Natural killer cell (primary cell): ENCODE data around the gene HOXA10. TPM values are rescaled to one million over a fixed set of nuclear protein-coding genes. Genes with fewer than 3 reads are reported as not detected.

Source experiments
- ATAC-seq, 3 donors: fragments of 150-1000 bp in 2 of 3; fragments of 200-7000 bp in 1 of 3; cut with Tn5 transposase; 1 replicate in 1 of 3; 2 replicates in 2 of 3; pipeline ENCODE4 v1.10.0; 2021; ENCODE audit warnings: mild to moderate bottlenecking in 2 of 3, moderate library complexity in 2 of 3
- DNase-seq, 2 donors: peaks; one replicate each; pipeline versions ENCODE4 v3.0.0 to v3.0.0-alpha.2; 2013 to 2021; ENCODE audit warnings: mixed read lengths in 1 of 2
- H3K27ac ChIP-seq: one replicate; pipeline ENCODE4 v1.5.1; 2013; ENCODE audit warnings: mild to moderate bottlenecking, low read length
- H3K27me3 ChIP-seq: one replicate; pipeline ENCODE4 v1.6.1; 2013; ENCODE audit warnings: low read length; ENCODE audit not compliant: control insufficient read depth, insufficient read depth
- H3K36me3 ChIP-seq: one replicate; pipeline ENCODE4 v1.6.1; 2013; ENCODE audit warnings: low read length; ENCODE audit not compliant: control insufficient read depth, insufficient read depth
- H3K4me1 ChIP-seq: one replicate; pipeline ENCODE4 v1.6.1; 2013; ENCODE audit warnings: low read length; ENCODE audit not compliant: control insufficient read depth, insufficient read depth
- H3K4me3 ChIP-seq: one replicate; pipeline ENCODE4 v1.5.1; 2013; ENCODE audit warnings: low read length
- H3K9me3 ChIP-seq: one replicate; pipeline ENCODE4 v1.6.1; 2013; ENCODE audit warnings: low read length; ENCODE audit not compliant: control insufficient read depth, insufficient read depth
- H3K27ac Mint-ChIP-seq, 2 donors: one replicate each; pipeline ENCODE4 v1.8.0; 2022; ENCODE audit warnings: mild to moderate bottlenecking in 2 of 2, mixed read lengths in 2 of 2, moderate library complexity in 1 of 2
- H3K27me3 Mint-ChIP-seq, 2 donors: one replicate each; pipeline ENCODE4 v1.8.0; 2022; ENCODE audit warnings: low read depth in 2 of 2, mixed read lengths in 2 of 2
- H3K36me3 Mint-ChIP-seq: one replicate; pipeline ENCODE4 v1.8.0; 2022; ENCODE audit warnings: mixed read lengths
- H3K4me1 Mint-ChIP-seq, 2 donors: one replicate each; pipeline ENCODE4 v1.8.0; 2022; ENCODE audit warnings: mixed read lengths in 2 of 2
- H3K4me3 Mint-ChIP-seq: one replicate; pipeline ENCODE4 v1.8.0; 2022; ENCODE audit warnings: mild to moderate bottlenecking, moderate library complexity, mixed read lengths
- H3K9me3 Mint-ChIP-seq, 2 donors: one replicate each; pipeline ENCODE4 v1.8.0; 2022; ENCODE audit warnings: mixed read lengths in 2 of 2
- CTCF ChIP-seq: fragments of 200-600 bp; IDR thresholded peaks from one replicate; pipeline ENCODE4 v1.8.0; 2022; ENCODE audit warnings: antibody characterized with exemption
- WGBS: methylation state at CpG from one replicate; pipeline ENCODE4 v1.1.7; 2013; ENCODE audit warnings: missing lambda C conversion rate; ENCODE audit not compliant: insufficient coverage; 5-methylcytosine and 5-hydroxymethylcytosine counted together
- intact Hi-C: fragments of 100-400 bp; cut with micrococcal nuclease; formaldehyde crosslinking; loops from one replicate; pipeline ENCODE4 v1.14.2; 2022
- total RNA-seq, 4 donors: library from RNA; stranded (reverse); fragments of 120-200 nt in 1 of 4; gene quantifications; one replicate each; pipeline versions ENCODE4 v1.2.3 to v1.2.4, GENCODE V29; 2013 to 2022

The HOXA10 gene
- total RNA-seq, 3 donors from 2014 or later (not counting 1 experiment from before 2014, with no cell fraction given): 0.82 to 3.3 (median 2.2) TPM

DNA sequence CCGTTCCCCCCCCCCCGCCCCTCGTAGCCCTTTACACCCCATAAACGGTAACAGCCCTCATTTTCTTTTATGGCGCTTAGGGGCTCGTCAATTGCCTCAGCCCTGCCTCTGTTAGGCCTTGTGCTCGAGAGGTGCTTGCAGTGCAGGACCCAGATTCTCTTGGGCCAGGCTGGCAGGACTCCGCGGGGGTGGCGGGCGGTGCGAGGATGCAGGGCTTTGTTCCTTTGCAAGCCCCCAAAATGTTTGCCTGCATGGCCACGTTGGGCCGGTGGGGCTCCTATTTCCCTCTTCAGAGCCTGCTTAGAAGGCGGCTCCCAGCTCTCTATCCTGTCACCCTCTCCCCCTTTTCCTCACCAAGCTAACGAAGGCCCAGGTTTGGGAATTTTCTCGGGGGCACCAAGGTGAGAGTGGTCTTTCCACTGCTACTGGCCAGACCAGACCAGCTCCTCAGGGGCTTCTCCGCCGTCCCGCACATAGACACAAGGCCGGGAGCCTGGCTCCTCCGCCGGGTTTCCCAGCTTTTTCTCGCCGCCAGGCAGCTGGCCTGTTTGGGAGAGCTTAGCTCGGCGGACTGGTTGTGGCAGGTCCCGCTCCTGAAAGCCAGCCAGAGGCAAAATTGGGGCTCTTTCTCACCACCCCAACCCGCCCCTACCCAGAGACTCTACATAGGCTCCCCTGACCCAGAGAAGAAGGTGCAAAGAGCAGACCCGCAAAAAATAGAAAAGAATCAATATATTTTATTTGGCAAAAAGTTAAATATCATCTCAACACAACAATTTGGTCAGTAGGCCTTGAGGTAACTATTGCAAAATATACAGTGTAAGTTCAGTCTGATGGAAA is 12.2 kb downstream of the HOXA10 start:
- Mint-ChIP-seq H3K4me1 (peaks cover 26 to 57% of the 10 kb centered on the region in 2 donors), H3K36me3 (no peaks in the 10 kb centered on the region), H3K4me3 (peak overlapping the region; percentile 35), H3K9me3 (no peaks in the 10 kb centered on the region), H3K27me3 (peaks cover 69 to 75% of the 10 kb centered on the region in 2 donors), H3K27ac (no peak overlapping the region)
- H3K27ac ChIP-seq: no peak overlapping the region
- H3K27me3 ChIP-seq: peaks cover 71% of the 10 kb centered on the region
- ATAC-seq (no peak), DNase-seq (peak in 1 of 2 donors; percentile 15)
- H3K36me3 ChIP-seq: no peaks in the 10 kb centered on the region
- H3K9me3 ChIP-seq: no peaks in the 10 kb centered on the region
- WGBS: 44% methylated on average over 26 of the region's 30 CpGs
- no peak overlapping the region for H3K4me3 ChIP-seq
- intact Hi-C loops: loop anchor here (1.0 to 10.0 kb wide), 7 partner anchors 11 to 965 kb away; partner anchors contain the start of gene EVX1
- H3K4me1 ChIP-seq: peaks cover 67% of the 10 kb centered on the region
- no peak for TF ChIP-seq CTCF

DNA sequence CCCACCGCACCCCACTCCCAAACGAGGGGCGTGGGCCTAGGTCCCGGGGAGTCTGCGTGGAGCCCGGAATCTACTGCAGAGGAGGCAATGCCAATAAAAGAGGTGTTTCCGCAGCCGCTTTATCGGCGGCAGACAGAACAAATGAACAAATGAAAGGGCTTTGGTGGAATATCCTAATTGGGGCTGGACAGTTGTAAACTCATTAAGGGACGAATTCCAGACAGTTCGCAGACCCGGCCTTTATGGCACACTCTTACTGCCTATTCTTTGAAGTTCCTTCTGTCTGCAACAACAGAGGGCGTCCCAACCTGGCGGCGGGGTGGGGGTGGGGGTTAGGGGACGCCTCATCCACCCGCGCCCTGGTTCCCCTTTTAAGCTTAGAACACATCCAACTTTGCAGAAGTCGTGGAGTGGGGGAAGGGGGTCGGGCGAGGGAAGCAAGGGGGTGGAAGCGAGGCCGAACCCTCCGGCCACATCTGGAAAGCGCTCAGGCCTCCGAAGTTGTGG is 12.9 kb downstream of the HOXA10 start:
- Histone ChIP-seq H3K36me3 (no peaks in the 10 kb centered on the region), H3K4me1 (peaks cover 64% of the 10 kb centered on the region), H3K9me3 (no peaks in the 10 kb centered on the region), H3K4me3 (peak overlapping the region; percentile 67), H3K27me3 (peaks cover 68% of the 10 kb centered on the region), H3K27ac (no peak overlapping the region)
- H3K36me3 Mint-ChIP-seq: no peaks in the 10 kb centered on the region
- TF ChIP-seq CTCF: peak; percentile 50
- WGBS: 4% methylated on average over 25 of the region's 27 CpGs
- intact Hi-C loops: loop anchor here (1.0 to 10.0 kb wide), 7 partner anchors 10 to 964 kb away; partner anchors contain the start of gene EVX1
- ATAC-seq: peak in 2 of 3 donors; percentile 1 to 33
- H3K4me1 Mint-ChIP-seq: peaks cover 23 to 55% of the 10 kb centered on the region in 2 donors
- H3K27ac Mint-ChIP-seq: peak overlapping the region in 1 of 2 donors; percentile 65
- peaks cover 66 to 73% of the 10 kb centered on the region in 2 donors for H3K27me3 Mint-ChIP-seq
- peak overlapping the region; percentile 80 for H3K4me3 Mint-ChIP-seq
- H3K9me3 Mint-ChIP-seq: no peaks in the 10 kb centered on the region
- no peak for DNase-seq

DNA sequence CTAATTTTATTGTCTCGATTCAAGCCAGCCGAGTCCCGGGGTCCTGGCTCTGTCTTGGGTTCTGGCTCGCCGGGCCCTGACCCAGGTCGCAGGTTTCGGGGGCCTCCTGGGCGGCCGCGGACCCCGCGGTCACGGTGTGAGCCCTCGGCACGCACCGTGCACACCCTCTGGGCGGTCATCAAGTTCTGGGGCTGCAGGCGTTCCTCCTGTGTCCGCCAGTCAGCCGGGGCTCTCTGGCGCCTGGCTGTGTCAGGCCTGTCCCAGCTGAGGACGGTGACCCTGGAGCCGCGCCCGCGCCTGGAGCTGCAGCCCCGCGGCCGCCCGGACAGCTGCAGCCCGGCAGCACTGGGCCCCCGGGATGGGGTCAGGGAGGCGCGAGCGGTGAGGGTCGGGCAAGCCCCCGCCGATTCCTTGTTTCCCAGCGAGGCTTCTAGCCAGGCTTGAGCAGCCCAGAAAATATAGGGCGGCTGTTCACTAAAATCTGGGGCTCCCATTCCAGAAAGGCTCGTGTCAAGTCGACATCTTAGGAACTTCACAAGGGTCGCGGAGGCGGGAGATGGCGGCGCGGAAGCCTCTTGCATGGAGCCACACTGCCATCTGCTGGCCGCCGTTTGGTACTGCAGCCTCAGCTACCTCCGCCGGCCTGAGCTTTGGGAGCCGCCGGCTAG is 13.4 kb downstream of the HOXA10 start:
- peaks cover 66 to 74% of the 10 kb centered on the region in 2 donors for H3K27me3 Mint-ChIP-seq
- Histone ChIP-seq H3K36me3 (no peaks in the 10 kb centered on the region), H3K9me3 (no peaks in the 10 kb centered on the region), H3K4me1 (peaks cover 64% of the 10 kb centered on the region), H3K27ac (no peak overlapping the region), H3K27me3 (peaks cover 66% of the 10 kb centered on the region), H3K4me3 (peak overlapping the region; percentile 67)
- peak overlapping the region; percentile 80 for H3K4me3 Mint-ChIP-seq
- TF ChIP-seq CTCF: peak; percentile 100
- DNase-seq: peak; percentile 87 to 93
- WGBS: under 1% methylated on average over 54 of the region's 54 CpGs
- H3K36me3 Mint-ChIP-seq: no peaks in the 10 kb centered on the region
- peak; percentile 79 to 89 (median 81) for ATAC-seq
- H3K27ac Mint-ChIP-seq: peak overlapping the region in 1 of 2 donors; percentile 65
- peaks cover 20 to 54% of the 10 kb centered on the region in 2 donors for H3K4me1 Mint-ChIP-seq
- no peaks in the 10 kb centered on the region for H3K9me3 Mint-ChIP-seq
- intact Hi-C loops: loop anchor here (1.0 to 10.0 kb wide), 7 partner anchors 9 to 963 kb away; partner anchors contain the start of gene EVX1
